K562 (cell line): ENCODE results near the gene NCAPD2. TPM values are rescaled to one million over a fixed set of nuclear protein-coding genes. Genes with fewer than 3 reads are reported as not detected.

Source experiments
- ATAC-seq: fragments of 200-7000 bp; cut with Tn5 transposase; 3 replicates; pipeline ENCODE4 v1.9.1; 2020; ENCODE audit warnings: moderate library complexity
- BruUV-seq: library from RNA; stranded (reverse); fragments of 400-500 nt; replicated peaks from 2 replicates; lab custom pipeline; 2021; lab: Mats Ljungman, UMichigan
- CTCF ChIA-PET: fragments of 300-600 bp; formaldehyde crosslinking; extraction: SDS; loops from one replicate; lab custom pipeline; 2021; ENCODE audit warnings: low intra/inter-chr PET ratio; lab: Yijun Ruan, JAX
- POLR2A ChIA-PET: fragments of 300-600, 350-650 bp; sonication (Branson Sonifier 250); formaldehyde crosslinking; extraction: SDS; loops from one replicate; lab custom pipeline; 2021; ENCODE audit warnings: antibody characterized with exemption, inconsistent platforms; lab: Yijun Ruan, JAX
- DNase-seq, 4 experiments: peaks; one replicate each; pipeline versions ENCODE4 v3.0.0 to v3.0.0-alpha.2; 2011 to 2018; ENCODE audit warnings: low spot score in 3 of 4, mixed read lengths in 3 of 4; ENCODE audit errors: extremely low read depth in 1 of 4
- FAIRE-seq: peaks from 2 replicates; lab custom pipeline; 2011; peaks lifted over from hg19 to GRCh38; lab: Jason Lieb, UNC
- H2AFZ ChIP-seq: 2 replicates; pipeline ENCODE4 v1.6.0; 2011; ENCODE audit warnings: low read depth, low read length, control low read depth, inconsistent platforms
- H3K27ac ChIP-seq: fragments of 200-600 bp; 3 replicates; pipeline ENCODE4 v1.8.0; 2011; ENCODE audit warnings: low read depth, mild to moderate bottlenecking, control low read depth, inconsistent platforms, low read length, moderate library complexity, mixed read lengths; ENCODE audit errors: extremely low read depth
- H3K27me3 ChIP-seq, 2 experiments: fragments of 300-600 bp in 1 of 2; 2 replicates in 1 of 2; 3 replicates in 1 of 2; pipeline versions ENCODE4 v1.6.0 to v1.8.0; 2011; ENCODE audit warnings: inconsistent platforms in 2 of 2, low read length in 2 of 2, mild to moderate bottlenecking in 1 of 2, mixed read lengths in 1 of 2, moderate library complexity in 1 of 2; ENCODE audit not compliant: control insufficient read depth in 2 of 2, insufficient read depth in 2 of 2
- H3K36me3 ChIP-seq: fragments of 300-600 bp; 3 replicates; pipeline ENCODE4 v1.8.0; 2011; ENCODE audit warnings: mild to moderate bottlenecking, low read length, inconsistent platforms; ENCODE audit not compliant: control insufficient read depth, insufficient read depth
- H3K4me1 ChIP-seq, 2 experiments: fragments of 200-600 bp in 1 of 2; replicated peaks in 1 of 2; 2 replicates in 1 of 2; 3 replicates in 1 of 2; pipeline versions ENCODE4 v1.5.1 to v1.8.0; 2011; ENCODE audit warnings: inconsistent platforms in 2 of 2, low read length in 2 of 2, mild to moderate bottlenecking in 1 of 2, mixed read lengths in 1 of 2, moderate library complexity in 1 of 2; ENCODE audit not compliant: control insufficient read depth in 2 of 2, insufficient read depth in 2 of 2
- H3K4me2 ChIP-seq: 2 replicates; pipeline ENCODE4 v1.6.1; 2011; ENCODE audit warnings: low read length, control low read depth, inconsistent platforms, mixed read lengths; ENCODE audit not compliant: insufficient read depth
- H3K4me3 ChIP-seq: fragments of 200-600 bp; sonication (generic), shearing (Covaris generic); 2 replicates; pipeline ENCODE4 v1.5.1; 2016; ENCODE audit warnings: control low read depth, inconsistent platforms
- H3K79me2 ChIP-seq: fragments of 200-600 bp; 3 replicates; pipeline ENCODE4 v1.8.0; 2011; ENCODE audit warnings: low read length, inconsistent platforms; ENCODE audit not compliant: control insufficient read depth, insufficient read depth
- H3K9ac ChIP-seq, 2 experiments: 2 replicates each; pipeline versions ENCODE4 v1.6.0 to v1.6.1; 2011; ENCODE audit warnings: low read depth in 2 of 2, low read length in 2 of 2, control low read depth in 1 of 2, inconsistent platforms in 1 of 2, mild to moderate bottlenecking in 1 of 2, mixed read lengths in 1 of 2; ENCODE audit not compliant: insufficient read depth in 1 of 2
- H3K9me1 ChIP-seq: one replicate; pipeline ENCODE4 v1.6.0; 2011; ENCODE audit warnings: inconsistent platforms, mild to moderate bottlenecking, low read length, moderate library complexity; ENCODE audit not compliant: control insufficient read depth, insufficient read depth
- H3K9me3 ChIP-seq: replicated peaks from 2 replicates; pipeline ENCODE4 v1.5.1; 2011; ENCODE audit warnings: low read depth, low read length, inconsistent platforms; ENCODE audit not compliant: control insufficient read depth, insufficient read depth
- H4K20me1 ChIP-seq: replicated peaks from 2 replicates; pipeline ENCODE4 v1.6.1; 2011; ENCODE audit warnings: low read length, inconsistent platforms, mixed read lengths; ENCODE audit not compliant: control insufficient read depth, insufficient read depth
- BHLHE40 ChIP-seq: IDR thresholded peaks from 2 replicates; pipeline ENCODE4 v1.6.1; 2011; ENCODE audit warnings: low read length, improper control_type of control experiment
- GTF2A2 ChIP-seq: IDR thresholded peaks from 2 replicates; pipeline ENCODE4 v1.6.1; 2016; ENCODE audit warnings: mild to moderate bottlenecking, missing genetic modification characterization, missing compliant biosample characterization
- MECOM ChIP-seq: fragments of 250-450 bp; sonication (Bioruptor Pico); IDR thresholded peaks from 2 replicates; pipeline ENCODE4 v1.8.0; 2022; ENCODE audit warnings: inconsistent platforms
- RBM39 ChIP-seq: fragments of 200-400 bp; formaldehyde crosslinking; optimal IDR thresholded peaks from 2 replicates; pipeline ENCODE3; 2018; ENCODE audit warnings: low read depth, low read length
- TAF15 ChIP-seq: fragments of 200-400 bp; formaldehyde crosslinking; IDR thresholded peaks from 2 replicates; pipeline ENCODE4 v1.6.1; 2017; ENCODE audit warnings: mild to moderate bottlenecking, low read depth, low read length, moderate library complexity
- ZNF316 ChIP-seq: fragments of 450-650 bp; IDR thresholded peaks from 2 replicates; pipeline ENCODE4 v1.6.1; 2016
- ZNF766 ChIP-seq: fragments of 200-800 bp; sonication (Bioruptor generic); conservative IDR thresholded peaks from 2 replicates; pipeline ENCODE4 v1.6.1; 2016; ENCODE audit warnings: missing genetic modification characterization, missing compliant biosample characterization
- WGBS: fragments of 100-300 bp; shearing (Covaris generic); methylation state at CpG from one replicate; pipeline ENCODE4 v1.1.6; 2016; ENCODE audit warnings: low coverage, mixed read lengths; ENCODE audit not compliant: insufficient coverage; ENCODE audit errors: missing lambda C conversion rate; 5-methylcytosine and 5-hydroxymethylcytosine counted together
- in situ Hi-C: fragments of 300-500 bp; cut with MboI; formaldehyde crosslinking; loops from 4 replicates; pipeline ENCODE4 v1.15.0; 2018; ENCODE audit warnings: inconsistent platforms, mixed read lengths
- intact Hi-C: fragments of 100-400 bp; cut with micrococcal nuclease; formaldehyde crosslinking; loops from 2 replicates; pipeline ENCODE4 v1.14.2; 2022
- polyA plus RNA-seq, 8 experiments: library from polyadenylated mRNA; depleted of rRNA in 4 of 8; stranded (reverse) in 5 of 8; unstranded in 3 of 8; fragments of >200 nt; fragmentation: Nextera tagmentation in 2 of 8; fragmentation: Illumina TruSeq in 1 of 8; extraction: Ambion mirVana in 2 of 8; extraction: Trizol in 1 of 8; gene quantifications; 2 replicates each; pipeline versions ENCODE4 v1.2.1 to v1.2.3, GENCODE V29; 2011 to 2014; ENCODE audit warnings: inconsistent platforms in 1 of 8, missing spikeins in 1 of 8
- total RNA-seq, 7 experiments: library from RNA; depleted of rRNA in 6 of 7; stranded (reverse); fragments of >200 nt in 6 of 7; fragmentation: Illumina TruSeq in 2 of 7; extraction: Trizol in 2 of 7; gene quantifications; 2 replicates each; pipeline versions ENCODE4 v1.2.1 to v1.2.3, GENCODE V29; 2011 to 2021; ENCODE audit warnings: low replicate concordance in 1 of 7
- TF ChIP-seq, protein P1 (sequence below), 2 experiments: IDR thresholded peaks; 2 replicates each; pipeline ENCODE4 v1.6.1; 2012; ENCODE audit warnings: improper control_type of control experiment in 2 of 2, low read depth in 2 of 2, low read length in 2 of 2, borderline replicate concordance in 1 of 2
- TF ChIP-seq, protein P2 (sequence below): fragments of 450-650 bp; IDR thresholded peaks from 2 replicates; pipeline ENCODE4 v1.6.1; 2017; ENCODE audit warnings: antibody characterized with exemption

Gene NCAPD2
- total and polyA plus RNA-seq, 9 of the 15 experiments (the other 6 are each of a cell fraction or from before 2014, with no cell fraction given), result 16.9 to 93.7 (median 68.3) TPM

DNA sequence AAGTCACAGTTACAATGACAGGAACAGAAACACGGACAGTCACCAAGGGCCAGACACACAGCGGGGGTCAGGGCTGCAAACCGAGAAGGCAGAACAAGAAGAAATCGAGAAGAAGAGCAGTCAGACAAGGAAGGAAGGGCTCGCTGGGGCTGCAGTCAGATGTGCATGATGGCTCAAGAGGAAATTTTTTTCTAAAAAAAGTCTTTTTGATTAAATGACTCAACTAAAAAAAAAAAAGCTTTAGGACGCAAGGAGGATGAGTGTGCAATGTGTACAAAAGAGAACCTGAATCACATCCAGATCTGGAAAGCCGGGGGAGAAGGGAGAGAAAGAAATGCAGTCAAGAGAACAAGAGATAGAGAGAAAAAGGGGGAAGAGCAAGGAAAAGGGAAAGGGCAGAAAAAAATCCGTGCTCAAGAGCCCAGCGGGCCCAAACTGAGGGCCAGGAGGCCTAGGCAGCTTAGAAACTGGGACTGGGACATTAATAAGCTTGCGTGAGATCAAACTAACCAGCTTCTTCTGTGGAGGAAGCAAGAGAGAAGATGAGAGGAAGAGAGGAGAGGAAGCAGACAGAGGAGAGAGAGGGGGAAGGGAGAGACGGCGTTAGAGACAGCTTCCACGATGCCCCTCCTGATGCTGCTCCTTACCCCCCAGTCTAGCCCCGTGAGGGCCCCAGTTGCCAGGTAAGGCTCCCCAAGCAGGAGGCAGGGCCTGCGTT lies 55.2 kb downstream of the NCAPD2 start:
- H3K9me1 ChIP-seq, result no peaks in the 10 kb centered on the region
- no peak for DNase-seq
- ChIA-PET CTCF (no interaction called here), POLR2A (interaction anchor here (0.5 kb wide), 1 partner anchor 199 kb away, joined by 3 read pairs; no protein-coding TSS in a partner anchor)
- WGBS, result 67% methylated on average over 5 of the region's 15 CpGs
- no peak for ATAC-seq
- FAIRE-seq, result no peak
- no peak overlapping the region for H3K4me3 ChIP-seq
- 0 out of 2 replicates have a peak, but pooled peaks have one; percentile 5 for TF ChIP-seq ZNF316
- TF ChIP-seq BHLHE40, result no peak
- in situ Hi-C loops (no loop called here), intact Hi-C loops (no loop called here)
- H3K4me1 ChIP-seq, result peaks cover 27 to 57% of the 10 kb centered on the region in 2 experiments; a peak in 4 of 5 replicates
- H3K9me3 ChIP-seq, result no peaks in the 10 kb centered on the region
- no peak overlapping the region for H3K27ac ChIP-seq
- H4K20me1 ChIP-seq, result no peaks in the 10 kb centered on the region
- no peak overlapping the region for H3K4me2 ChIP-seq
- H2AFZ ChIP-seq, result no peak overlapping the region
- BruUV-seq, result no TSS peak
- no peaks in the 10 kb centered on the region for H3K36me3 ChIP-seq
- no peaks in the 10 kb centered on the region for H3K79me2 ChIP-seq
- H3K9ac ChIP-seq, result no peak overlapping the region
- H3K27me3 ChIP-seq, result no peaks in the 10 kb centered on the region

DNA sequence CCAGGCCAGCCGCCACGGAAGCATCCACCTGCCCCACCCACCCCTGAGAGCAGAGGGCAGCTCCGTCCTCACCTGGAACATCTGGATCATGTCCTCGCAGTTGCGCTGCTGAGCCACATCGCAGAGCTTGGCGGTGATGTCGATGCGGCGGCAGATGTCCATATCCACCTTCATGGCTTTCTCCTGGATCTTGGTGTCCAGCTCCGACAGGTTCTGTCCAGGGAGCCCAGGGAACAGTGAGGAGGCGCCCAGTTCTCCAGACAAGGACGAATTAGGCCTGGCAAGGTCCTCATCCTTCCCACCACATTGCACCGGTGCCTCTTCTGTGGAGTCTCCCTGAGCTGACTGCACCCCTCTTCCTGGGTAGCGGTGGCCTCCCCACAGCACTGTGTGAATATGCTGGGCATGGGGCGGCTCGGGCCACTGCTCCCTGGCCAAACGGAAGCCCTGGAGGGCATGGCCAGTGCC lies 55.8 kb downstream of the NCAPD2 start:
- H3K9me3 ChIP-seq, result no peaks in the 10 kb centered on the region
- intact Hi-C loops, result loop anchor here (5.0 to 10.0 kb wide), 2 partner anchors 138 to 275 kb away; partner anchors contain the start of genes GPR162, P3H3 and ZNF384
- no peaks in the 10 kb centered on the region for H3K36me3 ChIP-seq
- POLR2A ChIA-PET, result interaction anchor here (0.6 kb wide), 1 partner anchor 193 kb away, joined by 3 read pairs; no protein-coding TSS in a partner anchor
- no peak overlapping the region for H3K27ac ChIP-seq
- no peak overlapping the region for H3K4me3 ChIP-seq
- H4K20me1 ChIP-seq, result no peaks in the 10 kb centered on the region
- ATAC-seq (no peak), FAIRE-seq (no peak), DNase-seq (no peak)
- H3K4me1 ChIP-seq, result peaks cover 26 to 56% of the 10 kb centered on the region in 2 experiments; a peak in 4 of 5 replicates
- H2AFZ ChIP-seq, result no peak overlapping the region
- CTCF ChIA-PET, result no interaction called here
- H3K27me3 ChIP-seq, result no peaks in the 10 kb centered on the region
- in situ Hi-C loops, result no loop called here
- no peak overlapping the region for H3K4me2 ChIP-seq
- WGBS, result 84% methylated on average over 14 of the region's 18 CpGs
- H3K79me2 ChIP-seq, result no peaks in the 10 kb centered on the region
- no peak overlapping the region; a peak in 1 of 4 replicates for H3K9ac ChIP-seq
- no TSS peak for BruUV-seq
- H3K9me1 ChIP-seq, result no peaks in the 10 kb centered on the region
- TF ChIP-seq, protein P1, sequence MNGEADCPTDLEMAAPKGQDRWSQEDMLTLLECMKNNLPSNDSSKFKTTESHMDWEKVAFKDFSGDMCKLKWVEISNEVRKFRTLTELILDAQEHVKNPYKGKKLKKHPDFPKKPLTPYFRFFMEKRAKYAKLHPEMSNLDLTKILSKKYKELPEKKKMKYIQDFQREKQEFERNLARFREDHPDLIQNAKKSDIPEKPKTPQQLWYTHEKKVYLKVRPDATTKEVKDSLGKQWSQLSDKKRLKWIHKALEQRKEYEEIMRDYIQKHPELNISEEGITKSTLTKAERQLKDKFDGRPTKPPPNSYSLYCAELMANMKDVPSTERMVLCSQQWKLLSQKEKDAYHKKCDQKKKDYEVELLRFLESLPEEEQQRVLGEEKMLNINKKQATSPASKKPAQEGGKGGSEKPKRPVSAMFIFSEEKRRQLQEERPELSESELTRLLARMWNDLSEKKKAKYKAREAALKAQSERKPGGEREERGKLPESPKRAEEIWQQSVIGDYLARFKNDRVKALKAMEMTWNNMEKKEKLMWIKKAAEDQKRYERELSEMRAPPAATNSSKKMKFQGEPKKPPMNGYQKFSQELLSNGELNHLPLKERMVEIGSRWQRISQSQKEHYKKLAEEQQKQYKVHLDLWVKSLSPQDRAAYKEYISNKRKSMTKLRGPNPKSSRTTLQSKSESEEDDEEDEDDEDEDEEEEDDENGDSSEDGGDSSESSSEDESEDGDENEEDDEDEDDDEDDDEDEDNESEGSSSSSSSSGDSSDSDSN (IDR thresholded peaks at IDR 0.05; ENCODE audit: borderline replicate concordance in 1 of 2, low read depth in 2 of 2, low read length in 2 of 2), result no peak
- TF ChIP-seq, protein P2, sequence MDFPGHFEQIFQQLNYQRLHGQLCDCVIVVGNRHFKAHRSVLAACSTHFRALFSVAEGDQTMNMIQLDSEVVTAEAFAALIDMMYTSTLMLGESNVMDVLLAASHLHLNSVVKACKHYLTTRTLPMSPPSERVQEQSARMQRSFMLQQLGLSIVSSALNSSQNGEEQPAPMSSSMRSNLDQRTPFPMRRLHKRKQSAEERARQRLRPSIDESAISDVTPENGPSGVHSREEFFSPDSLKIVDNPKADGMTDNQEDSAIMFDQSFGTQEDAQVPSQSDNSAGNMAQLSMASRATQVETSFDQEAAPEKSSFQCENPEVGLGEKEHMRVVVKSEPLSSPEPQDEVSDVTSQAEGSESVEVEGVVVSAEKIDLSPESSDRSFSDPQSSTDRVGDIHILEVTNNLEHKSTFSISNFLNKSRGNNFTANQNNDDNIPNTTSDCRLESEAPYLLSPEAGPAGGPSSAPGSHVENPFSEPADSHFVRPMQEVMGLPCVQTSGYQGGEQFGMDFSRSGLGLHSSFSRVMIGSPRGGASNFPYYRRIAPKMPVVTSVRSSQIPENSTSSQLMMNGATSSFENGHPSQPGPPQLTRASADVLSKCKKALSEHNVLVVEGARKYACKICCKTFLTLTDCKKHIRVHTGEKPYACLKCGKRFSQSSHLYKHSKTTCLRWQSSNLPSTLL, result no peak
- TF ChIP-seq MECOM (CRISPR knock-in tag) (no peak), TAF15 (no peak), GTF2A2 (tag) (no peak), ZNF766 (CRISPR knock-in tag) (no peak), RBM39 (no peak)
